Ovary (tissue), 3 donors: Measurements from ENCODE around the gene CHD6.

Source experiments
- EP300 ChIP-seq: sonication (generic); formaldehyde crosslinking; IDR thresholded peaks from one replicate; pipeline ENCODE4 v1.6.1; 2017; ENCODE audit warnings: antibody characterized with exemption
- POLR2A ChIP-seq: fragments of 450-650 bp; IDR thresholded peaks from one replicate; pipeline ENCODE4 v1.6.1; 2017; ENCODE audit warnings: antibody characterized with exemption, mild to moderate bottlenecking, moderate library complexity
- TF ChIP-seq, protein P1 (sequence below), 3 donors: fragments of 450-650 bp in 2 of 3; fragments of 200-600 bp in 1 of 3; IDR thresholded peaks; one replicate each; pipeline versions ENCODE4 v1.5.1 to v1.8.0; 2016 to 2022; ENCODE audit warnings: antibody characterized with exemption in 3 of 3, mild to moderate bottlenecking in 1 of 3
- donor health status: DM: no; HTN: no; CAD: no.

GRCh38 chr20:41380551-41381193, 237.5 kb downstream of the CHD6 start:
- TF ChIP-seq POLR2A = no peak
- TF ChIP-seq, protein P1, sequence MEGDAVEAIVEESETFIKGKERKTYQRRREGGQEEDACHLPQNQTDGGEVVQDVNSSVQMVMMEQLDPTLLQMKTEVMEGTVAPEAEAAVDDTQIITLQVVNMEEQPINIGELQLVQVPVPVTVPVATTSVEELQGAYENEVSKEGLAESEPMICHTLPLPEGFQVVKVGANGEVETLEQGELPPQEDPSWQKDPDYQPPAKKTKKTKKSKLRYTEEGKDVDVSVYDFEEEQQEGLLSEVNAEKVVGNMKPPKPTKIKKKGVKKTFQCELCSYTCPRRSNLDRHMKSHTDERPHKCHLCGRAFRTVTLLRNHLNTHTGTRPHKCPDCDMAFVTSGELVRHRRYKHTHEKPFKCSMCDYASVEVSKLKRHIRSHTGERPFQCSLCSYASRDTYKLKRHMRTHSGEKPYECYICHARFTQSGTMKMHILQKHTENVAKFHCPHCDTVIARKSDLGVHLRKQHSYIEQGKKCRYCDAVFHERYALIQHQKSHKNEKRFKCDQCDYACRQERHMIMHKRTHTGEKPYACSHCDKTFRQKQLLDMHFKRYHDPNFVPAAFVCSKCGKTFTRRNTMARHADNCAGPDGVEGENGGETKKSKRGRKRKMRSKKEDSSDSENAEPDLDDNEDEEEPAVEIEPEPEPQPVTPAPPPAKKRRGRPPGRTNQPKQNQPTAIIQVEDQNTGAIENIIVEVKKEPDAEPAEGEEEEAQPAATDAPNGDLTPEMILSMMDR (IDR thresholded peaks at IDR 0.05) = no peak
- TF ChIP-seq EP300 = no peak
